Stimulated activated CD8-positive, alpha-beta memory T cell treated with anti-CD3 and anti-CD28 coated beads, Interleukin-15, amount 100 ng/mL, for 48 hours (primary cell): ENCODE data around the gene HDGFL3.
"Not testable (repeated sequence)": the region's sequence is repeated elsewhere in the genome, so short reads cannot be mapped to it uniquely, and the experiment has no call there.

Experiments
- DNase-seq, 2 donors: peaks; one replicate each; pipeline ENCODE4 v3.0.0-alpha.2; 2020; ENCODE audit warnings: low read depth in 2 of 2

Gene HDGFL3

DNA sequence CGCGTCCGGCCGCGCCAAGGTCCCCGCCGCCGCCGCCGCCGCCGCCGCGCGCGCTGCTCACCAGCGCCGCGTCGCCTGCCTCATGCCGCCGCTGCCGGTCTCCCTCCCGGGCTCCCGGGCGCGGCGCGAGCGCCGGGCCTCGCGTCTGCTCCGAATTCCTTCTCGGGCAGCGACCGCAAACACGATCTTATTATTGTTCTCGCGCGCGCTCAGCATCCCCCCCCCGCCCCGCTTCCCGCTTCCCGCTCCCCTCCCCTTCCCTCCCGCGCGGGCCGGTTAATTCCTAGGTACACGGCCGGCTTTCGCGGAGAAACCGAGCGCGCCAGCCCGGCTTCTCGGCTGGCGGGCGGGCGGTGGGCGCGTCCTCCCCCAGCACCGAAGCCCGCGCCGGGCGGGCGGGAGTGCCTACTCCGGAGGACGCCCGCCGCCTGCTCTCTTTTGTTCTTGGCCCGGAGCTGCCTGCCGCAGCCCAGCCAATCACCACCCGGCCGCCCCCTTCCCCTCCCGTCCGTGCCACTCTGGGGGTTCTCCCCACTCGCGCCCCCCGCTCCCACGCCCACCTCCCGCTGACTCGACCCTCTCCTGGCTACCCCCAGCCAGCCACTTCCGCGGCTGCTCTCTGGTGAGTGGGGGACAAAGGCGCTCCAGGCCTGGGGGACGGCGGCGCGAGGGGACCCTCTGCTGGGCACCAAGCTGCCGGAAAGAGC, at the start of gene HDGFL3:
Gene HDGFL3 (minus strand): TSS at position 164 of the 707 bp plus-strand sequence. CDS start 409 bp downstream, outside the sequence.
- DNase-seq: peak; percentile 4 to 5

DNA sequence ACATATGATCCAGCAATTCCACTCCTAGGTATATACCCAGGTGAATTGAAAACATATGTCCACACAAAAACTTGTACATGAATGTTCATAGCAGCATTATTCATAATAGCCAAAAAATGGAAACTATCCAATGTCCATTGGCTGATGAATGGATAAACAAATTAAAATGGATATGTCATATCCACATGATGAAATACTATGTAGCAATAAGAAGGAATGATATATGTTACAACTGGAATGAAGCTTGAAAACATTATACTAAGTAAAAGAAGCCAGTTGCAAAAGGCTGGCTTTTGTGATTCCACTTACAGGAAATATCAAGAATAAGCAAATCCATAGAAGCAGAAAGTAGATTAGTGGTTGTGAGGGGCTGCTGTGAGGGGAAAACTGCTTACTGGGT, 43.2 kb upstream of the HDGFL3 start:
- DNase-seq: no peak

DNA sequence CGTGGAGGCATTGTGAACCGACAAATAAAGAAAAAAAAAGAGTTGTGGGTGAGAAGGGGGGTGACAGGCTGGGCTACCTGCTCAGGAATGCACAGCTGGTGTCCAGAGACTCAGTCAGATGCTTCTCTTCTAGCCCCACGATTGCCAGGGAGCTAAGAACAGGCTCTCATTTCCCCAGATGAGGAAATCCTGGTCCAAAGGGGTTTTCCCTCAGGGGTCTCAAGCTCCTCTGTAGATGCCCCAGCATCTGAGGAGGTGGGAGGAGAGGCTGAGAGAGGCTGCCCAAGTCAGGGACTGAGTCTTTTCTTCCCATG, 41.4 kb upstream of the HDGFL3 start:
- DNase-seq: no peak

DNA sequence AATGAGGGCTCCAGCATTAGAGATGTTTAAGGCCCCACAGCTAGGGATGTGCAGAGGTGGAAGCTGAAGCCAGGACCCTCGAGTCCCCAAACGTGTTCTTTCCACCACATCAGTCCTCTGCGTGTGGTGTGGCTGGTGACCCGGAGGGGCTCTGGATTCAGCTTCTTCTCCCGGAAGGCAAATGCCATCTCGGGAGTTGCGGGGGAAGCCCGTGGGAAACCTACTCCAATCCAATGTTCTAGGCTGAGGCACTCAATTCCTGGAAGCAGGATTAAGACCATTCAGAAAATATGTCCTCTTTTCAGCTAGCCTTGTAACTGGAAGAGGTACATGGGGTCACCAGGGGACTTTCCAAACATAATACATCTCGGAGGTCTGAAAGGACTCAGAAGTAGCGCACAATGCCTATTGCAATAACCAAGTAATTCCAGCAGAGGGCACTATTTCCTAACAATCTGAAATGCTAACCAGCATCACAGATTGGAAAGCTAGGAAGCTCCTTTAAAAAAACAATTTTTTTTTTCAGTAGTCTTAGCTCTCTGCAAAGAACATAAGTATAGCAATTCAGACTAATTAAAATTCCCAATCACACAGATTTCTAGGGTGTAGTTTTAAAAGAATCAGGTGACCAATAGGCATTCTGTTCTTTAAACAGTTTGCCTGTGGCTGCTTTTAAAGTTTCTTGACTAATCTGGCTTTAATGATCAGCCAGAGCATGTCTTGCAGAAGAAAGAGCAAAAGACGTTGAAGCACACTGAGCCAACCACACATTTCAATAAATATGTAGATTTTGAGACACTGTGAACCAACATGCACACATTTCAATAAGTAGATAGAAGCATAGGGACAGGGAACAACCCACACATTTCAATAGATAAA, 40.8 kb upstream of the HDGFL3 start:
- DNase-seq: no peak

DNA sequence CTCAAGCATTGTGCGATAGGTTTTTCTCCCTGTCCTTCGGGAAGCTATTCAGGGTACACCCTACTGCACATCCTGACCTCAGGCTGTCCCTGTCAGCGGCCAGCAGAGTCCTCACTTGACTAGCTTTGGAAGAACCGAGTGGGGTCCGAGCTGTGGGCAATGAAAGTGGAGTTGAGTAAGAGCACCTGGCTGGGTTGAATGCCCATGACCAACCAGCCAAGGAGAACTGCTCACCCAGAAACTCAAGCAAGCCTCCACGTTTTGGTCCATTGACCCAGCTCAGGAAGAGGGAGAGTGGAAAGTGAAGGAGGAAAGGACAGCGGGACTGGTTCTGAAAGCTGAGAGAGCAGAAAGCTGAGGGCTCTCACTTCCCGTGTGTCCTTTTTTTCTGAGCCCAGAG, 36.0 kb upstream of the HDGFL3 start:
- no peak for DNase-seq

DNA sequence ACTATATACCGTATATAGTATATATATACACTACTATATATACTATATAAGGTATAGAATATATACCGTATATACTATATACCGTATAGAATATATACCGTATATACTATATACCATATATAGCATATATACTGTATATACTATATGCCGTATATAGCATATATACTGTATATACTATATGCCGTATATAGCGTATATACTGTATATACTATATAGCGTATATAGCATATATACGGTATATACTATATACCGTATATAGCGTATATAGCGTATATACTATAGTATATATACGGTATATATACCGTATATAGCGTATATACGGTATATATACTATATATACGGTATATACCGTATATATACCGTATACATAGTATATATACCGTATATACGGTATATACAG, 22.6 kb upstream of the HDGFL3 start:
- no peak for DNase-seq

DNA sequence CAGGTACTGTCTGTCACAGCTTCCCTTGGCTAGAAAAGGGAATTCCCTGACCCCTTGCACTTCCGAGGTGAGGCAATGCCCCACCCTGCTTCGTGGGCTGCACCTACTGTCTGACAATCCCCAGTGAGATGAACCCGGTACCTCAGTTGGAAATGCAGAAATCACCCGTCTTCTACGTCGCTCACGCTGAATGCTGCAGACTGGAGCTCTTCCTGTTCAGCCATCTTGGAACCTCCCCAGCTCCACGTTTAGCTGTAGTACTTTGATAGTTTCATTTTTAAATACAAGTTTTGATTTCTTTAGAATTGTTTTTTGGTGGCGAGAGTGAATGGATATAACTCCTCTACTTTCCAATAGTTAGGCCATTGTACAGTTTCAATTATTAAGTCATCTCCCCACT, 17.8 kb upstream of the HDGFL3 start:
- no peak for DNase-seq

DNA sequence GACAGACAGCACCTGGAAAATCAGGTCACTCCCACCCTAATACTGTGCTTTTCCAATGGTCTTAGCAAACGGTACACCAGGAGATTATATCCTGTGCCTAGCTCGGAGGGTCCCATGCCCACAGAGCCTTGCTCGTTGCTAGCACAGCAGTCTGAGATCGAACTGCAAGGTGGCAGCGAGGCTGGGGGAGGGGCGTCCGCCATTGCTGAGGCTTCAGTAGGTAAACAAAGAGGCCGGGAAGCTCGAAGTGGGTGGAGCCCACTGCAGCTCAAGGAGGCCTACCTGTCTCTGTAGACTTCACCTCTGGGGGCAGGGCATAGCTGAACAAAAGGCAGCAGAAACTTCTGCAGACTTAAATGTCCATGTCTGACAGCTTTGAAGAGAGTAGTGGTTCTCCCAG, 14.2 kb upstream of the HDGFL3 start:
- not testable (repeated sequence) for DNase-seq

DNA sequence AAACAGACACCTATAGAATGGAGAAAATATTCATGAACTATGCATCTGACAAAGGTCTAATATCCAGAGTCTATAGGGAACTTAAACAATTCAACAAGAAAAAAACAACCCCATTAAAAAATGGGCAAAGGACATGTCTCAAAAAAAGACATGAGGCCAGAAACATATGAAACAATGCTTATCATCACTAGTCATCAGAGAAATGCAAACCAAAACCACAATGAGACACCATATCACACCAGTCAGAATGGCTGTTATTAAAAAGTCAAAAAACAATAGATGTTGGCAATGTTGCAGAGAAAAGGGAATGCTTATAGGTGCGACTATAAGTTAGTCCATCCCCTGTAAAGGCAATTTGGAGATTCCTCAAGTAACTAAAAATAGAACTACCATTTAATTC, 11.4 kb upstream of the HDGFL3 start:
- DNase-seq: no peak

DNA sequence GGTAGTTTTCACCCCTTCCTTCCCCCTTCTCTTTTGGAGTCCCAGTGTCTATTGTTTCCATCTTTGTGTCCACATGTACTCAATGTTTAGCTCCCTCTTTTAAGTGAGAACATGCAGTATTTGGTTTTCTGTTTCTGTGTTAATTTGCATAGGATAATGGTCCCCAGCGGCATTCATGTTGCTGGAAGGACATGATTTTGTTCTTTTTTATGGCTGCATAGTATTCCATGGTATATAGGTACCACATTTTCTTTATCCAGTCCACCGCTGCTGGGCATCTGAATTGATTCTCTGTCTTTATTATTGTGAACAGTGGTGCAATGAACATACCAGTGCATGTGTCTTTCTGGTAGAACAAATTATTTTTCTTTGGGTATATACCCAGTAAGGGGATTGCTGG, 7.7 kb upstream of the HDGFL3 start:
- DNase-seq: no peak

DNA sequence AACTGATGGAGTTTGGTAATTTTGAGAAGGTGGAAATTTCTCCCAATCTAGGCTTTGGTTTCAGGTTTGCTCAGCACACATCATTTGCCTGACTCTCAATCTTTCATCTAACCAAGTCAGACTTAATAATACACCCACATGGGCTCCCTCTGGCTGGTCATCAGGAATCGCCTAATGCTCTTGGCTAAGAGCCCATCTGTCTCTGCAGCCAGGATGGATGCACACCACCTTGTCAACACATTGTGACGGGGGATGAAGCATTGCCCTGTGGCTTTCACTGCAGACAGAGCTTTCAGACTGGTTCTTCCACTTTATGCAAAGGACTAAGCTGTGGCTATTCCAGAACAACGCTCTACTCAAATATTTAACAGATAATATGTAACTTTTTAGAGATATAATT, 3.0 kb upstream of the HDGFL3 start:
- DNase-seq: no peak

DNA sequence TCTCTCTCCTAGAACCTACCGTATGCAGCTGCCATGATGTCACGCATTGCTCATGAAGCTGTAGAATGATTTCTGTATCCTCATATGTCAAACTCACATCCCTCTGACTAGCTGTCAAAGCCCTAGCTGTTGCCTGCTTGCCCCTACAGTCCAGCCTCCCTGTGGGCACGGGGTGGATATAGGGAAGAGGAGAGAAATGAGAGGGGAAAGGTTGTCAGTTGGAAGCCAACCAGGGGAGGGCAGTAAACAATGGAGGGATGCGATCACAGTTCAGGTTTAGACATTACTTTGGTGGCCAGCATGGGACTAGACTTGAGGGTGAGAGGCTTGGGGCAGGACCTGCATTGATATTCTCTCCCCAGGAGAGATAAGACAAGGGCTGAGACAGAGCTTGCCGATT, 1.7 kb upstream of the HDGFL3 start:
- no peak for DNase-seq

DNA sequence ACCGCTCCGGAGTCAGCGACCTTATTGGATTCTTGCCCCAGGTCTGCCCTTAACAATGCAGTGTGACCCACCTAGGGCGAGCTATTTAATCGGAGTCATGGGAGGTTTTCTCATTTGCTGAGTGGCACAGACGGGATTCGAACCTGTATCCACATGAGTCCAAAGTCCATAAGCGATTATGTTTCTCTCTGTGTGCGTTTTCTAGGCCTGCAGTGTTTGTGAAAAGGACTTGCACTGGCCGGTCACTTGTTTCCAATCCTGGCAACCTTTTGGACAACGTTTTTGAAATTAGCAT, 691 bp upstream of the HDGFL3 start:
- DNase-seq: no peak

DNA sequence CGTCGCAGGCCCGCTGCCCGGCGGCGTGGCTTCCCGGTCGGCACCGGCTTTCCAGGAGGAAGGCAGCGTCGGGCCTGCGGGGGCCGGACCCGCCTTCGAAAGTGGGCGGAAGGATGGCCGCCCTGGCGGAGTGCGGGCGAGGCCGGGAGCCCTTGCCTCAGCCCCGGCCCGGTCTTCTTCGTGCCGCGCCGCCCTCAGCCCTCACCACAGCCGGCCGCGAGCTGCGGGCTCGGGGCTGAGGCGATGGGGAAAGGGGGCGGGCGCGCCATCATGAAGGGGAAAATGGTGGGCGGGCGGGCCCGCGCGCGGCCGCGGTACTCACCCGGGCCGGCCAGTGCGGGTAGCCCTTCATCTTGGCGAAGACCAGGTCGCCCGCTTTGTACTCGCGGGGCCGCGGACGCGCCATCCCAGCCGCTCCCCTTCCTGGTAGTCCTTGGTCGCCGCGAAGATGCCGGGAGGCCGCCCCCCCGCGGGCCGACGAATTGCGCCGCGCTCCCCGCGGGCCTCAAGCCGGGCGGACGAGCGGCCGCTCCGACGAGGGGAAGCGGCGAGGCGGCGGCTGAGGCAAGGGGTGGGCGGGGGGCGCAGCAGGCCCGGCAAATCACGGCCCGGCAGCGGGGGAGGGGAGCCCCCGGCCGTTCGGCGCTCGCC, 489 bp downstream of the HDGFL3 start:
- DNase-seq: peak in 1 of 2 donors; percentile 2

DNA sequence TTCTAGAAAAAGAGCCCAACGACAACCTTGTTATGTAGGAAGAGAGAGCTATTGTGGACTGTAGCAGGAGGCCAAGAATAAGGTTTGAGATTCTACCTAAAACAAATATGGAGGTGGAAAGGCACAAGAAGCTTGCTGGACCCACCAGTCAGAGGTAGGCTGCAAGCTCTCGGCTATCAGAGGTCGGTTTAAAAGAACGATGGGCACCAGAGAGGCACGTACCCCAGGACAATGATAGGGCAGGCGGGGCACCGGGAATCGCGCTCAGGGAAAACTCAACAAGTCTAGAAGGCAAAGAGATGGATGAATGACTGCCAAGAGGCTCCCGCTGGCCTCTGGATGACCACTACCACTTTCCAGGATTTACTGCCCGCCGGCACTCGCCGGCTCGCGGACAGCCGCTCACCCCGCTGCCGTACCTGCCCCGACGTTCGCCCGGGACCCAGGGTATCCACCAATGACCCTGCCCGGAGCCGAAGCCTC, 1.1 kb downstream of the HDGFL3 start:
- DNase-seq: no peak

DNA sequence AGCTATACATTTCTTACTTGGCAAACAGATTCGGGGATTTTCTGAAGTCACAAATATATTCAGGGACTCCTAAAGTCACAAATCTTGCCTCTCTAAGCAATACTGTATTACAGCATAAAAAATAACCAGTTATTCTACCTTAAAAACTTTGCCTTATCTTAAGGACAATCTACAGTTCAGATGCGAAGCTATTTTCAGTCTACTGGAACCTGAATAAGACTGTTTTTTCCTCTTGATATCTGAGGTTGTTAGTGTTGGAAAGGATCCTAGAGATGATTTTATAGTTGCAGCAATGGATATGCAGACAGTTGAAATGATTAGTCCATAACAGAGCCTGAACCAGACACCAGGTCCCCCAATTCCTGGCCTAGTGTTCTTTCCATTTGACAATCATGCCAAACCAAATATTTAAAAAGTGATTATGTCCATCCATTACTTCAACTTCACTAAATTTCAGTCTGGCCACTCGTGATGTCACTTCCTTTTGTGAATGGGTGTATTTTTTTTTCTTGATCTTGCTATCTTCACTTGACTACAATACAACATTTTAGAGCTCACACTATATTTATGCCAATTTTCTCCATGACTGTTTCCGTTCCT, 1.8 kb downstream of the HDGFL3 start:
- DNase-seq: no peak

DNA sequence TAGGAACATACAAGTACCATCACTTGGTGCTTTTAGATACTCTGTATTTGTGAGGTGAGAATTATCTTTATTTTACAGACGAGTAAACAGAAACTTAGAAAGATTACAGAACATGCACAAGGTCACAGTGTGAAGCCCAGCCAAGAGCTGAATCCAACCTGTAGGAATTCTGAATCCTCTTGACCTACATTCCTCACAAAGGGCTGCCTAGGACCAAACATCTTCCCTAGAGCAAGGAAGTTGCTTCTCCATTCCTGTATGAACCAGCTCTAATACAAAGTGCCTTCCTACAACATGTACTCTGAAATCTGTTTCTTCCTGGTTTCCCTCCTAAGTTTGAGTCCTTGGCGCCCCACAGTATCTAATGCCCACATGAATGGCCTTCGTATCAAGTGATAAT, 2.9 kb downstream of the HDGFL3 start:
- DNase-seq: no peak

DNA sequence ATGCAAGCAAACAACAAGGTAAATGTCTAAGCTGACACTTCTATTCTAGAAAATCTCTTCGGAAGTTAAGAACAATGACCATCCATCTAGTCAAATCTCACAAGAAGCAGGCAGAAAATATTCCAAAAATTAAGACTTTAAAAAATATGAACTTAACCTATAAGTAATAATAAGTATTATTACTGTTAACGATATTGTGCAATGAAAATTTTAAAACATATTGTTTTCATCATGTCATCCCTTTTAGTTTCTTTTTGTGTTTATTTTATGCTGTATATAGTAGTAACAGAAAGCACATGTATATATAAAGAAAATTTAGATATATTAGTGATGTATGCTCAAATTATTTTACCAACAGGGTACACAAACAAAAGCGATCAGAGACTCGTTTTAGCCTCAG, 4.1 kb downstream of the HDGFL3 start:
- no peak for DNase-seq

DNA sequence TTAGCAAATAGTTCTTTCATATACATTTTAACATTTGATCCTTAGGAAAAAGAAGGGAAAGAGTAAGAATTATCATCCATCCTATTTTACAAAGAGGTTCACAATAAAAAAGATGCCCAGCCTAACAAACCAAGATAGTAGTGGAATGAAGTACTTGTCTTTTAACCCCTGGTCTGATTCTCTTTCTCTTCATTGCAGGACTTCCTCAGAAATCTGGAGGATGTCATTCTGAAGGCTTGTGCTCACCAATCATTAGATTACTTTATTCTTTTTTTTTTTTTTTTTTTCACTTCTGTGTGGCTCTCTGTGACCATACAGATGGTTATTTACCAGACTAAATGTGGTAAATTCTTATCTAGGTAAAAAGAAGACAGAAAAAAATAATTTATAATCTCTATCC, 7.0 kb downstream of the HDGFL3 start:
- DNase-seq: no peak

DNA sequence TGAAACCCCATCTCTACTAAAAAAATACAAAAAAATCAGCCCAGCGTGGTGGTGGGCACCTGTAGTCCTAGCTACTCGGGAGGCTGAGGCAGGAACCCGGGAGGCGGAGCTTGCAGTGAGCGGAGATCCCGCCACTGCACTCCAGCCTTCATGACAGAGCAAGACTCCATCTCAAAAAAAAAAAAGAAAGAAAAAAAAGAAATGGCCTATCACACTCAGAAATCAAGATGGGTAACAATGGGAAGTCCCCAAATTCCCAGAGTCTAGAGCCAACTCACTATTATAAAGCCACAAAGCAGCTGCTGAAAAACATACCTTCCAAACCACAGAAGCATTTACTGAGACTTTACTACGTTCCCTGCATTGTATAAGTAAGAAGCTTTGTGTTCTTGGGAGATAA, 7.5 kb downstream of the HDGFL3 start:
- peak in 1 of 2 donors; percentile 6 for DNase-seq

DNA sequence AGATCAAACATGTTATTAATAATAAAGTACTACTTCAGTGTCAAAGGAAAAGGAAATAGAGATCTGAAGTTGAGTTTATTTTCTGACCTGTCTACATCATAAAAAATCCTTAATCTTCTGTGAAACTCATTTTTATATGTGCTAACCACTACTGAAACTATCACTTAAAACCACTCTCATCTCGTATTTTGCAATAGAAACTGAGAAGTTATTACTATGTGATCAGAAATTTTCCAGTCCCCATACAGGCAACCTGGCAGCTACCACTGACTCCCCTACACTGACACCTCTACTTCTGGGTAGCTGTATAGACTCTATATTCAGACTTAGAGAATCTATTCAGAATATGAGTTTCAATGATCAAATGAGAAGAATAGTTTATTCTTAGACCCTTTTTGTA, 8.3 kb downstream of the HDGFL3 start:
- DNase-seq: peak; percentile 10 to 15

DNA sequence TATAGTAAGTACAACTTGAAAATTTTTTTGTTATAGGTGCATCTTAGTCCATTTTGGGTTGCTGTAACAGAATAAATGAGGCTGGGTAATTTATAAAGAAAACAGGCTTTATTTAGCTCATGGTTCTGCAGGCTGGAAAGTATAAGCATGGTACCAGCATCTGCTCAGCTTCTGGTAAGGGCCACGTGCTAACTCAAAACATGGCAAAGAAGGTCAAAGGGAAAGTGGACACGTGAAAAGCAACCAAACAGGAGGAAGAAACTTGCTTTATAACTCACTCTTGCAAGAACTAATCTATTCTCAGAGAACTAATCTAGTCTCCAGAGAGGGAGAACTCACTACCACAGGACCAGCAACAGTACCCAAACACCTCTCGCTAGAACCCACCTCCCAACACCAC, 9.1 kb downstream of the HDGFL3 start:
- no peak for DNase-seq

DNA sequence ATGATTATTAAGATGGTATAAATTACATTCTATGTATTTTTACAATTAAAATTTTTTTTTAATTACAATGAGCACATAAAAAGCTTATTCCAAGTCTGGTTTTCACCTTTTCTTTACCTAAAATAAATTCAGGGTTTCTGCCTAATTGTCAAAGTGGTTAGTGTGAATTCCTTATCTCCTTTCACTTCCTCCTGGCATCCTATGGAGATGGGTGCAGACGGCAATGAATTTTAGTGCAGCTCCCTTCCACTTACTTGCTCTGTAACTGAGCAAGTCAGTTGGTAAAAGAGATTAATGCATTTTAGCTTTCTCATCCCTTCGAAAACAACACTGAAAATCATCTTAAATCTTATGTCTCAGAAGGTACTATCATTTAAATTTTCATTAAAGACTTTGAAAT, 13.1 kb downstream of the HDGFL3 start:
- no peak for DNase-seq
